GDM1 (cell line): ENCODE measurements around the gene HBE1.
"Not testable (repeated sequence)": the region's sequence is repeated elsewhere in the genome, so short reads cannot be mapped to it uniquely, and the experiment has no call there.

Experiments
- DNase-seq: peaks from one replicate; lab custom pipeline; 2025; lab: John Stamatoyannopoulos, UW

HBE1 gene

GRCh38 chr11:5285703-5286340 is 16.1 kb upstream of the HBE1 start:
- peak; percentile 46 for DNase-seq

- no peak for DNase-seq
These were observed 14.9 kb upstream of the HBE1 start for GRCh38 chr11:5284637-5285036.

- no peak for DNase-seq
These were observed 14.1 kb upstream of the HBE1 start for GRCh38 chr11:5283882-5284281.

- no peak for DNase-seq
These were observed 13.3 kb upstream of the HBE1 start for GRCh38 chr11:5283086-5283485.

DNA sequence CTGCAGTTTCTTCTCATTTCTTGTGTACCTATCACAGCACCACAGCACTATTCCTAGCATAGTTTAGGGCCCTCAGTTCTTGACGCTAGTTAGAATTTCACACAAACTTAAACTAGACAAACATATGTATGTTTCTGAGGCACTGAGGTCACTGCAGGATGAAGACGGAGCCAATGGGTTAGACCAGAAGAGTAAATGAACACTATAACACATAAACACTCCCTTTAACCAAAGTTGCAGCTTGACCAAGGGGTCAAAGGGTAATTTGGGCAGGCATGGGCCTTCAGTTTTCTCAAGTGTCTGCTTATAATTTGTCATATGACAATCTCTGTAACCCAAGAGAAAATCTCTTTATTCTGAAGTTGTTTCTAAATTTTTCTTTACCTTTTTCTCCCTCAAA is 12.9 kb upstream of the HBE1 start:
- DNase-seq: no peak

- DNase-seq: no peak
These were observed 11.9 kb upstream of the HBE1 start for GRCh38 chr11:5281596-5281995.

- peak; percentile 93 for DNase-seq
These were observed 10.9 kb upstream of the HBE1 start for GRCh38 chr11:5280582-5281102.

DNA sequence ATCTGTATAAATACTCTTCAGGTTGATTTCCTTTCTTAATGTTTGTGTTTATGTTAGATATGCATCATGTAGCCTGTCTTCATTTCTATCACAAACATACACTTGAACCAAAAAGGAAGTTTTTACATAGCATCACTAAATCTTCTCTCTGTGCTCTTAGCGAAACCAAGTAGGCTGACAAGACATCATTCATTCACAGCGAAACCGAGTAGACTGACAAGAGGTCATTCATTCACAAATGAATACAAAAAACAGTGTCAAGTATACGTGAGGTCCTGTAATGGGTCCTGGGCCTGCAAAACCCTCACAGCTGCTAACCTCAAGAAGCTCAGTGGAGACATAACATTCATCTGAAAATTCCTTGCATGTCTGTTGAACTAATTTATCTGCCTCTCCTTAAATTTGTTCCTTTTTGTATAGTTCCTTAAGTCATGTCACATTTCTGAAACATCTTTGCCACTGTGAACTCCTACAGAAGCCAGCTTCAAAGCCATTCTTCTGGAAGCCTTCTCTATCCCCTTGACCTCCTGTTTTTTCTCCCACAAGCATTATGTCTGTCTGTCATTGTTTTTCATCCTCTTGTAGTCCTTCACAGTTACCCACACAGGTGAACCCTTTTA is 9.8 kb upstream of the HBE1 start:
- no peak for DNase-seq

DNA sequence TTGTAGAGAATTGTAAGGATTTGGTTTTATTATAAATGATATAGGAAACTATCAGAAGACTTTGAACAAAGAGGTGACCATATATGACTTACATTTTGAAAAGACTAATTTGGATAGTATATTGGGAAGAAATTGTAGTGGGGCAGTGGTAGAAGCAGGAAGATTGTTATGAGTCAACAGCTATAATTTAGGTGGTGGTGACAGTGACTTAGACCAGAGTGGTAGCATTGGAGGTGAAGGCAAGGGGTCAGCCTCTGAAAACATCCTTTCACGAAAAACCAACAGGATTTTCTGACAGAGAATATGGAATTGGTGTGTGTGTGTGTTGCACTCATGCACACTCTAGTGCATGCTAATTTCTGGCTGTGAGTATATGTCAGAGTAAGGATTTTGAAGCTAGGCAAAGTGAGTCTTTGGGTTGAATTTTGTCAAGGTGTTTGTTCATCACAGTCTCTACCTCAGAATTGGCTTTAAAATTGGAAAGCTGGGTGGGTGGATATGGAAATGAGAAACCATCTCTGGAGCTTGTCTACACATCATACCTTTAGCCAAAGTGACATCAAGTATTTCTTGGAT is 8.2 kb upstream of the HBE1 start:
- DNase-seq: no peak

GRCh38 chr11:5276697-5277096 is 7.0 kb upstream of the HBE1 start:
- no peak for DNase-seq

DNA sequence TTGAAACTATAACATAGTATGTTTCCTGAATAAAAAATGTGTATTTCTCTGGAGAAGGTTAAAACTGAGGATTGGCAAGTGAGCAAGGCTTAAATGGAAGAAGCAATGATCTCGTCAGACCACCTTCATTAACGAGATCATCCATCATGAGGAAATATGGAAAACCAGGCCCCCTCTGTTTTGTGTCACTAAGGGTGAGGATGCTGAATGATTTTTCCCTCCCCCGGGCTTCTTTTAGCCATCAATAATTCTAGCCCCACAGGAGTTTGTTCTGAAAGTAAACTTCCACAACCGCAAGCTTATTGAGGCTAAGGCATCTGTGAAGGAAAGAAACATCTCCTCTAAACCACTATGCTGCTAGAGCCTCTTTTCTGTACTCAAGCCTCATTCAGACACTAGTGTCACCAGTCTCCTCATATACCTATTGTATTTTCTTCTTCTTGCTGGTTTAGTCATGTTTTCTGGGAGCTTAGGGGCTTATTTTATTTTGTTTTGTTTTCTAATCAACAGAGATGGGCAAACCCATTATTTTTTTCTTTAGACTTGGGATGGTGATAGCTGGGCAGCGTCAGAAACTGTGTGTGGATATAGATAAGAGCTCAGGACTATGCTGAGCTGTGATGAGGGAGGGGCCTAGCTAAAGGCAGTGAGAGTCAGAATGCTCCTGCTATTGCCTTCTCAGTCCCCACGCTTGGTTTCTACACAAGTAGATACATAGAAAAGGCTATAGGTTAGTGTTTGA is 5.8 kb upstream of the HBE1 start:
- no peak for DNase-seq

DNA sequence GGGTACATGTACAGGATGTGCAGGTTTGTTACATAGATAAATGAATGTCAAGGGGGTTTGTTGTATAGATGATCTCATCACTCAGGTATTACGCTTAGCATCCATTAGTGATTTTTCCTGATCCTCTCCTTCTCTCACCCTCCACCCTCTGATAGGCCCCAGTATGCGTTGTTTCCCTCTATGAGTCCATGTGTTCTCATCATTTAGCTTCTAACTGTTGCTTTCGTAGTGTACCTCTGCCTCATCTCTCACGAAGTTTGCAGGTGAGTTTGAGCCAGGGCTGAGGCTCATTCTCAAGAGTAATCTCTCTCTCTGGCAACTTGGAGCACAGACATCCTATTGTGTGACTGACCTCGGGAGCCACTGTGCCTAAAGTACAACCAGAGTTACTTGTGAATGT is 4.7 kb upstream of the HBE1 start:
- DNase-seq: no peak

GRCh38 chr11:5272395-5273017 is 2.8 kb upstream of the HBE1 start:
- no peak for DNase-seq

DNA sequence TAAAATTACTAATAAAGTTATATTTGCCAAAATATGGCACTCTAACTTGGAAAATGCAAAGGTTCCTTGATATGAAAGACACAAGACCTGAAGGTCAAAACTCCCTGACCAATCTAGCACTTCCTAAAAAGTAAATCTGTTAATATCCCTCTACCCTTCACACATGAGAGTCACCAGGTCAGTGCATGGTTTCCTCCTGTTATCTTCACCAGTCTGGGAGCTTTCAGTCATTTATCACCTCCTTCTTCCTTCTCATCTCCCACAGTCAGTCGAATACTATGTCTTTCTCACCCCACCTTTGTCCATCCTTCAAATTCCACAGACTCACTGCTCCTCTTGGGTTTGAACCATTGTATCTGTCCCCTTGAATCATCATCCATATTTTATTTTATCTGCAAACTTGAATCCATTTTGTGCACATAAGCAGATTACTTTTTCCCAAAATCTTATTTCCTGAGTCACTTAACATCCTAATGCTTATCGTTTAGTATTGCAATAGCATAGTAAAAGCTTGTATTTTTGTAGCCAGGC is 2.6 kb downstream of the HBE1 start:
- DNase-seq: no peak

- no peak for DNase-seq
These were observed 3.1 kb downstream of the HBE1 start for GRCh38 chr11:5266609-5267008.

DNA sequence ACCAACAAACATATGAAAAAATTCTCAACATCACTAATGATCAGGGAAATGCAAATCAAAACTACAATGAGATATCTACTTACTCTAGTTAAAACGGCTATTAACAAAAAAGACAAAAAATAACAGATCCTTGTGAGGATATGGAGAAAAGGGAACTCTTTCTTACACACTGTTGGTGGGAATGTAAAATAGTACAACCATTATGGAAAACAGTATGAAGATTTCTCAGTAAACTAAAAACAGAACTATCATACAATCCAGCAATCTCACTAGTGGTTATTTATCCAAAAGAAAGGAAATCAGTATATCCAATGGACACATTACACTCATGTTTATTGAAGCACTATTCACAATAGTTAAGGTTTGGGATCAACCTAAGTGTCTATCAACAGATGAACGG is 3.9 kb downstream of the HBE1 start:
- DNase-seq: no peak

DNA sequence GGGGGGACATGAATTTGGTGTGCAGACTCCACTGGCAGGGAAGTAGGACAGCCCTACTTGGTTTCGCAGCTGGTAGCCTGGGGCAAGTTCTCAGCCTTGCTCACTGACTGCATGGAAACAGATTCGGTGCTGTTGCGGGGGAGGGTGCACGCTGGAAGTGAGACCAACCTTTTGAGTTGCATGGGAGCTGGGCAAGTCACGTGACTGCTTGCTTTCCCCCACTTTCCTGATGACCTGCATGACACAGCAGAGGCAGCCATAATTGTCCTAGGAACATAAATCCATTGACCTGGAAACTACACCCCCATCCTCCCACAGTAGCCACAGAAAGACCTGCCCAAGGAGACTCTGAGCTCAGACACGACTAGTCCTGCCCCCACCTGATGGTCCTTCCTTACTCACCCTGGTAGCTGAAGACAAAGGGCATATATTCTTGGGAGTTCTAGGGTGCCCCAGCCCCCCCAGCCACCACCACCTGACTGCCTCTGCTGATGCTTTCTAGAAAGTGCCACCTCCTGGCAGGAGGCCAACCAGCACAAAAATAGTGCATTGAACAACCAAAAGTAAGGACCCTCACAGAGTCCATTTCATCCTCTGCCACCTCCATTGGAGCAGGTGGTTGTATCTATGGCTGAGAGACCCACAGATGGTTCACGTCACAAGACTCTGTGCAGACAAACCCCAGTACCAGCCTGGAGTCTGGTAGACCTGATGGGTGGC is 11.0 kb downstream of the HBE1 start:
- DNase-seq: no peak

DNA sequence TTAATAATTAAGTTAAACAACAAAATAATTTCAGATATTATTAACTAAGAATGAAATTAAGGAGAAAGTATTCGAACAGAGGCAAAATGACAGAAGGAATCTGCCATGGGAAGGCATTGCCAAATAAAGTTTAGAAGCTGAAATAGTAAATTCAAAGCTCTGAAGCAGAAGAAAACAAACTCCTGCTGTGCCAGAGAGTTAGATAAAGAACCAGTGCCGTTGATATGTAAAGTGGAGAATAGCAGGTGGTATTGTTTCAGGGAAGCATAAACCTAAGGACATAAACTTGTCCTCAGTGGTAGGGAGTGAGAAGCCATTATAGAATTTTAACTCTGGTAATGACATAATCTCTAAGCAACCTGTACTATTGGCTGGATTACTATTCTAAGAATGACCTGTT is 12.4 kb downstream of the HBE1 start:
- no peak for DNase-seq

DNA sequence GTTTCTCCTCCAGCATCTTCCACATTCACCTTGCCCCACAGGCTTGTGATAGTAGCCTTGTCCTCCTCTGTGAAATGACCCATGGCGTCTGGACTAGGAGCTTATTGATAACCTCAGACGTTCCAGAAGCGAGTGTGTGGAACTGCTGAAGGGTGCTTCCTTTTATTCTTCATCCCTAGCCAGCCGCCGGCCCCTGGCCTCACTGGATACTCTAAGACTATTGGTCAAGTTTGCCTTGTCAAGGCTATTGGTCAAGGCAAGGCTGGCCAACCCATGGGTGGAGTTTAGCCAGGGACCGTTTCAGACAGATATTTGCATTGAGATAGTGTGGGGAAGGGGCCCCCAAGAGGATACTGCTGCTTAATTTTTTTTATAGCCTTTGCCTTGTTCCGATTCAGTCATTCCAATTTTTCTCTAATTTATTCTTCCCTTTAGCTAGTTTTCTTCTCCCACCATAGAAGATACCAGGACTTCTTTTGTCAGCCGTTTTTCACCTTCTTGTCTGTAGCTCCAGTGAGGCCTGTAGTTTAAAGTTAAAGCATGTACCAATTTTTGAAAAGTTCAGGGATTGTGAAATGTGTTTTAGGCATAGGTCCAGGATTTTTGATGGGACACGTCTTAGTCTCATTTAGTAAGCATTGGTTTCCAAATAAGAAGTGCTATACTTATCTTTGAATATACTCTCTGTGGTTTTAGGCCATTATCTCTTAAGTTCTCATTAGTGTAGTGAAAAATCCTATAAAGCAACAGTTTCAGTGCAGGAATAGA is 14.9 kb downstream of the HBE1 start, which contains the start of gene HBG2:
Gene HBG2 (minus strand): TSS at position 136 of the 768 bp plus-strand sequence. CDS start 53 bp downstream, at position 83.
- not testable (repeated sequence) for DNase-seq

- not testable (repeated sequence) for DNase-seq
These were observed 15.7 kb downstream of the HBE1 start for GRCh38 chr11:5254023-5254422.
